ENCODE measurements around the gene ADGRL3.

ADGRL3 gene

GRCh38 chr4:61162116-61162515 lies 38.0 kb upstream of the ADGRL3 start:
- Histone ChIP-seq H3K79me2 (ENCODE audit: insufficient read depth, low read length) (no peaks in the 10 kb centered on the region), H3K36me3 (ENCODE audit: insufficient read depth, low read length) (no peaks in the 10 kb centered on the region), H3K4me3 (ENCODE audit: low read depth, low read length, poor library complexity, severe bottlenecking) (no peak overlapping the region), H3K9ac (ENCODE audit: low read length) (no peak overlapping the region), H4K20me1 (ENCODE audit: insufficient read depth, low read length) (no peaks in the 10 kb centered on the region), H3K4me2 (ENCODE audit: low read length) (no peak overlapping the region), H3K9me3 (ENCODE audit: low read length) (no peaks in the 10 kb centered on the region), H3K27me3 (ENCODE audit: insufficient read depth, low read length) (no peaks in the 10 kb centered on the region), H3F3A (ENCODE audit: insufficient read depth, low read length) (no peaks in the 10 kb centered on the region), H2AFZ (ENCODE audit: low read length) (no peak overlapping the region), H3K9me2 (ENCODE audit: low read depth, low read length) (no peaks in the 10 kb centered on the region), H3K4me1 (ENCODE audit: insufficient read depth, low read length, severe bottlenecking) (no peaks in the 10 kb centered on the region), H3K27ac (ENCODE audit: low read depth, low read length, poor library complexity, severe bottlenecking) (no peak overlapping the region)
- TF ChIP-seq EZH2 (IDR thresholded peaks at IDR 0.05; ENCODE audit: borderline replicate concordance, low read length) (no peak), CTCF (IDR thresholded peaks at IDR 0.05; ENCODE audit: low read length) (no peak)

- no peak overlapping the region for H3K4me3 ChIP-seq (ENCODE audit: low read depth, low read length, poor library complexity, severe bottlenecking)
- H3K9me2 ChIP-seq (ENCODE audit: low read depth, low read length): no peaks in the 10 kb centered on the region
- no peaks in the 10 kb centered on the region for H3K36me3 ChIP-seq (ENCODE audit: insufficient read depth, low read length)
- no peak for TF ChIP-seq CTCF (IDR thresholded peaks at IDR 0.05; ENCODE audit: low read length)
- no peak for TF ChIP-seq EZH2 (IDR thresholded peaks at IDR 0.05; ENCODE audit: borderline replicate concordance, low read length)
- no peaks in the 10 kb centered on the region for H3K4me1 ChIP-seq (ENCODE audit: insufficient read depth, low read length, severe bottlenecking)
- H4K20me1 ChIP-seq (ENCODE audit: insufficient read depth, low read length): no peaks in the 10 kb centered on the region
- no peaks in the 10 kb centered on the region for H3F3A ChIP-seq (ENCODE audit: insufficient read depth, low read length)
- no peak overlapping the region for H2AFZ ChIP-seq (ENCODE audit: low read length)
- H3K27ac ChIP-seq (ENCODE audit: low read depth, low read length, poor library complexity, severe bottlenecking): no peak overlapping the region
- H3K27me3 ChIP-seq (ENCODE audit: insufficient read depth, low read length): no peaks in the 10 kb centered on the region
- no peak overlapping the region for H3K9ac ChIP-seq (ENCODE audit: low read length)
- H3K79me2 ChIP-seq (ENCODE audit: insufficient read depth, low read length): no peaks in the 10 kb centered on the region
- H3K9me3 ChIP-seq (ENCODE audit: low read length): no peaks in the 10 kb centered on the region
- H3K4me2 ChIP-seq (ENCODE audit: low read length): no peak overlapping the region
Measured at GRCh38 chr4:61173799-61174198, 26.3 kb upstream of the ADGRL3 start.

DNA sequence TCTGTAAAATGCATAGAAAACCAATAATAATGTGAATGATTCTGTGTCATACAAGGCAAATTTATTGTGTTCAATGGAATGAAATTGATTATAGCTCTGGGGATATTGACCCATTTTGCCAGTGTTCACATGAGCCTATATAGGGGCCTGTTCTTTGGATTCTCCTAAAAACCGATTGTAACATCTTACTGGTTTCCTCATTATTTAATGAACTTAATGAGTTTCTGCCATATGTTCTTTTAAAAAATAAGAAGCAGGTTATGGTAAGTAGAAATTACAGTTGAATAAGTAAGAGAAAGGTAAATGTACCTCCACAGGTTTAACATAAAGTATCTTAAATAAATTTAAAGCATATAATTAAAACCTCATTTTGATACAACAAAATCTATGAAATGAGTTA lies 24.6 kb upstream of the ADGRL3 start:
- H3K9me3 ChIP-seq (ENCODE audit: low read length): no peaks in the 10 kb centered on the region
- no peaks in the 10 kb centered on the region for H3K9me2 ChIP-seq (ENCODE audit: low read depth, low read length)
- no peaks in the 10 kb centered on the region for H3K4me1 ChIP-seq (ENCODE audit: insufficient read depth, low read length, severe bottlenecking)
- no peak overlapping the region for H3K4me3 ChIP-seq (ENCODE audit: low read depth, low read length, poor library complexity, severe bottlenecking)
- no peaks in the 10 kb centered on the region for H3K27me3 ChIP-seq (ENCODE audit: insufficient read depth, low read length)
- H2AFZ ChIP-seq (ENCODE audit: low read length): no peak overlapping the region
- H3K9ac ChIP-seq (ENCODE audit: low read length): no peak overlapping the region
- no peak overlapping the region for H3K4me2 ChIP-seq (ENCODE audit: low read length)
- TF ChIP-seq CTCF (IDR thresholded peaks at IDR 0.05; ENCODE audit: low read length): no peak
- no peak for TF ChIP-seq EZH2 (IDR thresholded peaks at IDR 0.05; ENCODE audit: borderline replicate concordance, low read length)
- no peaks in the 10 kb centered on the region for H3K79me2 ChIP-seq (ENCODE audit: insufficient read depth, low read length)
- H3K36me3 ChIP-seq (ENCODE audit: insufficient read depth, low read length): no peaks in the 10 kb centered on the region
- H3F3A ChIP-seq (ENCODE audit: insufficient read depth, low read length): no peaks in the 10 kb centered on the region
- no peaks in the 10 kb centered on the region for H4K20me1 ChIP-seq (ENCODE audit: insufficient read depth, low read length)
- H3K27ac ChIP-seq (ENCODE audit: low read depth, low read length, poor library complexity, severe bottlenecking): no peak overlapping the region

Data from OCI-LY1 (cell line).